GM19035 (cell line): ENCODE measurements around the gene NFS1.
"Not testable (repeated sequence)": the region's sequence is repeated elsewhere in the genome, so short reads cannot be mapped to it uniquely, and the experiment has no call there.

Source experiments
- ATAC-seq: cut with Tn5 transposase; IDR thresholded peaks from one replicate; pipeline ENCODE4 v1.9.1; 2021; ENCODE audit not compliant: unreplicated experiment

Gene NFS1

GRCh38 chr20:35729836-35730582 lies 30.9 kb upstream of the NFS1 start:
- no peak for ATAC-seq

GRCh38 chr20:35729283-35729807 lies 30.2 kb upstream of the NFS1 start:
- ATAC-seq: no peak

- ATAC-seq: no peak
These were observed 27.9 kb upstream of the NFS1 start for GRCh38 chr20:35726842-35727711.

GRCh38 chr20:35724321-35725230 lies 25.4 kb upstream of the NFS1 start:
- ATAC-seq: no peak

- ATAC-seq: not testable (repeated sequence)
These were observed 24.6 kb upstream of the NFS1 start for GRCh38 chr20:35723652-35724320.

GRCh38 chr20:35723275-35723639 lies 24.1 kb upstream of the NFS1 start:
- ATAC-seq: not testable (repeated sequence)

GRCh38 chr20:35721621-35722020 lies 22.5 kb upstream of the NFS1 start:
- no peak for ATAC-seq

GRCh38 chr20:35721219-35721618 lies 22.1 kb upstream of the NFS1 start:
- ATAC-seq: no peak

- ATAC-seq: no peak
These were observed 21.3 kb upstream of the NFS1 start for GRCh38 chr20:35720165-35721123.

GRCh38 chr20:35719717-35720116 lies 20.6 kb upstream of the NFS1 start:
- no peak for ATAC-seq

GRCh38 chr20:35718972-35719635 lies 20.0 kb upstream of the NFS1 start:
- no peak for ATAC-seq

GRCh38 chr20:35718321-35718720 lies 19.2 kb upstream of the NFS1 start:
- not testable (repeated sequence) for ATAC-seq

GRCh38 chr20:35716330-35716729 lies 17.2 kb upstream of the NFS1 start:
- ATAC-seq: no peak

- no peak for ATAC-seq
These were observed 16.5 kb upstream of the NFS1 start for GRCh38 chr20:35715652-35716051.

- no peak for ATAC-seq
These were observed 15.0 kb upstream of the NFS1 start for GRCh38 chr20:35714127-35714526.

- ATAC-seq: not testable (repeated sequence)
These were observed 14.0 kb upstream of the NFS1 start for GRCh38 chr20:35713120-35713519.

GRCh38 chr20:35711588-35712209 lies 12.5 kb upstream of the NFS1 start:
- no peak for ATAC-seq

- no peak for ATAC-seq
These were observed 11.9 kb upstream of the NFS1 start for GRCh38 chr20:35710884-35711587.
